GM18526 (cell line): ENCODE data around the gene C17orf114.

Experiments
- POLR2A ChIP-seq: IDR thresholded peaks from 3 replicates; pipeline ENCODE4 v1.6.1; 2011; ENCODE audit not compliant: insufficient read length; ENCODE audit errors: extremely low read depth

C17orf114 gene

GRCh38 chr17:4833941-4834680 is 32.0 kb upstream of the C17orf114 start:
- TF ChIP-seq POLR2A, result no peak

GRCh38 chr17:4833178-4833940 is 31.2 kb upstream of the C17orf114 start, which contains the start of gene MINK1:
TSS of gene MINK1 (plus strand) at chr17:4833340. CDS start at chr17:4833584, 244 bp downstream.
- TF ChIP-seq POLR2A, result peak; percentile 71

- TF ChIP-seq POLR2A, result no peak
Observed at GRCh38 chr17:4827399-4827798, 25.3 kb upstream of the C17orf114 start.

GRCh38 chr17:4823373-4824089 is 21.4 kb upstream of the C17orf114 start:
- no peak for TF ChIP-seq POLR2A

- no peak for TF ChIP-seq POLR2A
Observed at GRCh38 chr17:4822835-4823234, 20.7 kb upstream of the C17orf114 start.

GRCh38 chr17:4818276-4818675 is 16.1 kb upstream of the C17orf114 start:
- no peak for TF ChIP-seq POLR2A

- no peak for TF ChIP-seq POLR2A
Observed at GRCh38 chr17:4816826-4817225, 14.7 kb upstream of the C17orf114 start.

GRCh38 chr17:4815043-4815675 is 13.0 kb upstream of the C17orf114 start:
- no peak for TF ChIP-seq POLR2A

GRCh38 chr17:4812690-4813089 is 10.6 kb upstream of the C17orf114 start:
- no peak for TF ChIP-seq POLR2A

- no peak for TF ChIP-seq POLR2A
Observed at GRCh38 chr17:4811471-4811870, 9.3 kb upstream of the C17orf114 start.

GRCh38 chr17:4810696-4811290 is 8.7 kb upstream of the C17orf114 start:
- TF ChIP-seq POLR2A, result no peak

GRCh38 chr17:4808378-4808767 is 6.2 kb upstream of the C17orf114 start:
- no peak for TF ChIP-seq POLR2A

- TF ChIP-seq POLR2A, result no peak
Observed at GRCh38 chr17:4807605-4808377, 5.7 kb upstream of the C17orf114 start.
